HL-60 (cell line): ENCODE measurements around the gene TPST2.

ENCODE experiments used
- GABPA ChIP-seq: IDR thresholded peaks from 2 replicates; pipeline ENCODE4 v1.6.1; 2012; ENCODE audit warnings: low read depth
- TF ChIP-seq, protein P1 (sequence below): IDR thresholded peaks from one replicate; pipeline ENCODE4 v1.5.1; 2011; ENCODE audit warnings: low read length, control low read depth, inconsistent platforms; ENCODE audit not compliant: insufficient read depth

DNA sequence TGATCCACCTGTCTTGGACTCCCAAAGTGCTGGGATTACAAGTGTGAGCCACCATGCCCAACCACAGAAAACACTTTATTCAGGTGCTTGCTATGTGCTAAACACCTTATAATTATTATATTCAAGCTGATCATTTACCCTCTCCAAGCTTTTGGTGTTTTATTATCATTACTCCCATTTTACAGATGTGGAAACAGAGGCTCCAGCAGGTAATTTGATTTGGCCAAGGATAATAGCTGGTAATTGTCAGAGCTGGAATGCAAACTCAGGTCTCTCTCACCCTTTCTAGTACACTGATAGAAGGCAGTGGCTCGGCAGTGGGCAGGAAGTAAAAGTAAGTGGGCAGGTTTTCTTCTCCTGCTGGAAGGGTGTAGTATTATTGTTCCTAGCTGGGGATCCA, 3.8 kb upstream of the TPST2 start:
- TF ChIP-seq, protein P1, sequence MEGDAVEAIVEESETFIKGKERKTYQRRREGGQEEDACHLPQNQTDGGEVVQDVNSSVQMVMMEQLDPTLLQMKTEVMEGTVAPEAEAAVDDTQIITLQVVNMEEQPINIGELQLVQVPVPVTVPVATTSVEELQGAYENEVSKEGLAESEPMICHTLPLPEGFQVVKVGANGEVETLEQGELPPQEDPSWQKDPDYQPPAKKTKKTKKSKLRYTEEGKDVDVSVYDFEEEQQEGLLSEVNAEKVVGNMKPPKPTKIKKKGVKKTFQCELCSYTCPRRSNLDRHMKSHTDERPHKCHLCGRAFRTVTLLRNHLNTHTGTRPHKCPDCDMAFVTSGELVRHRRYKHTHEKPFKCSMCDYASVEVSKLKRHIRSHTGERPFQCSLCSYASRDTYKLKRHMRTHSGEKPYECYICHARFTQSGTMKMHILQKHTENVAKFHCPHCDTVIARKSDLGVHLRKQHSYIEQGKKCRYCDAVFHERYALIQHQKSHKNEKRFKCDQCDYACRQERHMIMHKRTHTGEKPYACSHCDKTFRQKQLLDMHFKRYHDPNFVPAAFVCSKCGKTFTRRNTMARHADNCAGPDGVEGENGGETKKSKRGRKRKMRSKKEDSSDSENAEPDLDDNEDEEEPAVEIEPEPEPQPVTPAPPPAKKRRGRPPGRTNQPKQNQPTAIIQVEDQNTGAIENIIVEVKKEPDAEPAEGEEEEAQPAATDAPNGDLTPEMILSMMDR, result no peak
- TF ChIP-seq GABPA, result no peak
